GM18517 (cell line): ENCODE measurements around the gene C3orf38.
"Not testable (repeated sequence)": the region's sequence is repeated elsewhere in the genome, so short reads cannot be mapped to it uniquely, and the experiment has no call there.

Source experiments
- ATAC-seq: cut with Tn5 transposase; IDR thresholded peaks from one replicate; pipeline ENCODE4 v1.9.1; 2021; ENCODE audit warnings: mild to moderate bottlenecking, moderate library complexity; ENCODE audit not compliant: unreplicated experiment

Gene C3orf38

DNA sequence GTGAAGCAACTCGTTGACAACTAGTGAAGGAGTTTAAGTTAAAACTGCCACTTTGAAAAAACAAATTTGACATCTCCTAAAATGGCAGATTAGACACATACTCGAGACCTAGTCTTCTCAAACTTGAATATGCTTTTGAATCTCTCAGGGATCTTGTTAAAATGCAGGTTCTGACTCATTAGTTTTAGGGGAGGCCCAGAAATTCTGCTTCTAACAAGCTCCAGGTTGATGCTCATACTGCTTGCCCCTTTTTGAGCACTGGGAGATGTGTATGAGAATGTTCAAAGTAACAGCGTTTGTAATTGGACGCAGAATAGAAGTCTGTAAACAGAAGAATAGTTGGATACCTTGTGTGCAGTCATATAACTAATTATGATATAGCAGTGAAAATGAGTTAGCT, 1.6 kb downstream of the C3orf38 start:
- ATAC-seq, result no peak

DNA sequence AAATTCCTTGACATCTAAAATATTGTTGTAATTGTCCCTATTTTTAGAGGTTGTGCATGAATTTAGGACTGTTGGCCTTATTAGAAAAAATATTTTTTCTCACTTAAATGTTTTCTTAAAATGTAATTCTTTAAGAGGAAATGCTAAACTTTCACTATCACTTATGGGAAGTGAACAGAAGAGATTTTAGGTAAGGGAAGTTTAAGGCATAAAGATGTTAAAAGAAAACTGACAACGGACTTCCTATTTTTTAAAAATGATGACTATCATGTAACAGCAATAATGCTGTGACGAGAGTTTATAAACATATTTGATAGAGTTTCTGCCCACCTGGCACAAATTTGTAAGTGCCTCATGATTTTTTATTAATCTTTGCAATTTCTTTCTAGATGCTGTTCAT, 3.1 kb downstream of the C3orf38 start:
- ATAC-seq, result no peak

DNA sequence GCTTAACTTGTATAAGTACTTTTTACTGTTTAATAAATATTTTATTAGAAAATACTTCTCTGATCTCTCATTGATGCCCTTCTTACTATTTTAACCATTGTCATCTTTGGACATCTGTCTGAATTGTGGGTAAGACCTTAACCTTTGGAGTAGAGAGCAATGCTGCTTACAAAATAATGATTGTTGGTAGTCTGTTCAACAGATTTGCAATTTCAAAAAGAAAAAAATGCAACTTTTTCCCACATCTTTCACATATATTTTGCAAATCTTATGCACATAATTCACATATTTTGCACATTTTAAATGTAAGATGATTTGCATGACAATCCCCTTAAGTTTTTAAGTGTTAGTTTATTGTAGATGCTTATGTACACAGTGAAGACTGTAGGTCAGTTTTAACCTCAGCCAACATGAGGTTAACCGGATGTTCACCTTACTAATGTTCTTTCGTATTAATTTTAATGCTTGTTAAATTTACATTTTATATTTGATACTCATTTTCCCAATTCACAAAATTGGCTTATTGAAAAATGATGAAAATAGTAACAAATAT, 16.7 kb downstream of the C3orf38 start:
- ATAC-seq, result no peak

DNA sequence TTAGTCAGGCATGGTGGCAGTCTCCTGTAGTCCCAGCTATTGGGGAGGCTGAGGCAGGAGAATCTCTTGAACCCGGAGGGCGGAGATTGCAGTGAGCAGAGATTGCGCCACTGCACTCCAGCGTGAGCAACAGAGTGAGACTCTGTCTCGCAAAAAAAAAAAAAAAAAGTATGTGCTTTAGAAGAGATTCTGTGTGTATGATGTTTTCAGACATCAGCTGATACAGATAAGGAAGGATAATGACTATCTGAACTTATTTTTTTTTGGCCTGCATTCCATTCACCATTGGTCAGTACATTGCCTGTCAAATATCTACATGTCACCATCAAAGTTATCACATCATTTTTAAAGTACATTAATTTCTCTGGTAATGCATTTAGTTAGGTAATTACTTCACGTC, 17.4 kb downstream of the C3orf38 start:
- ATAC-seq, result no peak

DNA sequence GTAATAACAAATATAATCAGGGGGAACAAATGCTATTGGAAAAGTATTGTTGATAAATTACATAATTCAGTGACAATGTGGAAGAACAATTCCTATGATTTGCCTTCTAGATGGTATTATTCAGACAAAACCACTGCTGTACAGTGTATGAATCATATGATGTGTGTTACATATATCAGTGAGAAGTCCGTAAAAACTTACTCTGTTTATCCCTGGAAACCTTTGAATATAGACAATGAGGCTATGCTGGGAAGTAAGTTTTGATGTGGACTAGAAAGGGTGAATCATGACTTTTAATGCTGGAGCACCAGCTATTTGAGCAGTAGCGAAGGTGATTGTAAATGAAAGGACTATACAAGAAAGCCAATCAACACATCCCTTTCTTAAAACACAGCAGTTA, 17.9 kb downstream of the C3orf38 start:
- no peak for ATAC-seq

DNA sequence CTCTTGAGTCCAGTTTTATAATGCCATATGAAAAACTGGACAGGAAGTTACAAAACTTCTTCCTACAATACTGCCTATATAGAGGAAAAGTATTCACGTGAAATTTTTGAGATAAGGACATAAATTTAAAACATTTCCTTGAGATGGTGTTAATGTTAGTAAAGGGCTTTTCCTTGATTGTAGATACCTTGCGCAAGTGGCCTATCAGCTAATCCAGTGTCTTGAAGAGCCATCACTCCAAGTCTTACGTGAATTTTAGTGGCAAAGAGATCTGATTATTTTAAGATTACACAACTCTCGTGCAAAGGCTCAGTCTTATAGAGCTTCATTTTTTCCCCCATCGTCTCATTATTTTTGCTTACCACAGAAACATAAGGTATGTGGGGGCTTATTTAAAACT, 18.4 kb downstream of the C3orf38 start:
- ATAC-seq, result no peak

DNA sequence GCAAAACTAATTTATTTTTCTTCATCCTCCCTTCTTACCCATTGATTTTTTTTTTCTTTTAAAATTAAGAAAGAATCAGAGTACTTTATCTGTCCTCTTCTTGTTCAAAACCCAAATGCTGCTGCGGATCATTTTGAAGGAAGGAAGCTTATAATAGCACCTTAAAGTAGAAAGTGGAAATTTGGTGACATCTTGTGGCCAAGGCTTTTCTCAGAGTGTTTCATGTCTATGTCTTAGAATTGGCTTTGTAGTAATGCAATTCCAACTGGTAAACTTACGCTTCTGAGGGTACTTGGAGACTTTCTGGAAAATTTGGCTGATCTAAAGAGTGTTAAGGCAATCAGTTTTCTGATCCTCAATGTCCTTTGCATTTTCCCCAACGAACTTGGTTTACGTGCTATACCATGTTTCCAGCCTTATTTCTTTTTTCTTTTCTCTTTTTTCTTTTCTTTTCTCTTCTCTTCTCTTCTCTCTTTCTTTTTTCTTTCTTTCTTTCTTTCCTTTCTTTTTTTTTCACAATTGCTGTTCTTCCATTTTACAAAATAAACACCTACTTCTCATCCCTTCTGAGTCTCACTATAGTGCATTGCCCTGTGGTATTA, 30.7 kb downstream of the C3orf38 start:
- ATAC-seq, result peak; percentile 89

DNA sequence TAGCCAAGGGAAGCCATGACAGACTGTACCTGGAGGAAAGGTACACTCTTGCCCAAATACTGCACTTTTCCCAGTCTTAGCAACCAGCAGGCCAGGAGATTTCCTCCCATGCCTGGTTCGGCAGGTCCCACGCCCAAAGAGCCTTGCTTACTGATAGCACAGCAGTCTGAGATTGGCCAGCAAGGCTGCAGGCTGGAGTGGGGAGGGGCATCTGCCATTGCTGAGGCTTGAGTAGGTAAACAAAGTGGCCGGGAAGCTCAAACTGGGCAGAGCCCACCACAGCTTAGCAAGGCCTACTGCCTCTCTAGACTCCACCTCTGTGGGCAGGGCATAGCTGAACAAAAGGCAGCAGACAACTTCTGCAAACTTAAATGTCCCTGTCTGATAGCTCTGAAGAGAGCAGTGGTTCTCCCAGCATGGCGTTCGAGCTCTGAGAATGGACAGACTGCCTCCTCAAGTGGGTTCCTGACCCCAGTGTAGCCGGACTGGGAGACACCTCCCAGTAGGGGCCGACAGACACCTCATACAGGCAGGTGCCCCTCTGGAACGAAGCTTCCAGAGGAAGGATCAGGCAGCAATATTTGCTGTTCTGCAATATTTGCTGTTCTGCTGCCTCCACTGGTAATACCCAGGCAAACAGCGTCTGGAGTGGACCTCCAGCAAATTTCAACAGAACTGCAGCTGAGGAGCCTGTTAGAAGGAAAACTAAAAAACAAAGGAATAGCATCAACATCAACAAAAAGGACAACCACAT, 32.6 kb downstream of the C3orf38 start:
- ATAC-seq, result not testable (repeated sequence)

DNA sequence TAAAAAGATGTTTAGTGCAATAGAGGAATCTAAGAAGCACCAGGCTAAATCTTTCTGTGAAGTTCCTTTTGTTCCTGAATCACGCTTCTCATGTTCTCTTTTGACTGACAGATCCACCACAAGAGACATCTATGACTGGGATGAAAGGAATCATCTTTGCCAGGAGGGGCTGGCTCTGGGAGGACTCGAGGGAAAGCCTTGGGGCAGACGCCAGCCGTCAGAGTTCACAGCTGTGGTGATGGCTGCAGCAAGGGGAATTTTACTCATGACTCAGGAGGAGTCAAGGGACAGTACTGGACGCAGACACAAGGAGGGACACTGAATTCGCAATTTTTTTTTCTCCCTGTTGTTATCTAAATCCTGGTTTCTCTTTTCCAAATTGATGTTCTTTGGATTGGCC, 38.7 kb downstream of the C3orf38 start:
- no peak for ATAC-seq

DNA sequence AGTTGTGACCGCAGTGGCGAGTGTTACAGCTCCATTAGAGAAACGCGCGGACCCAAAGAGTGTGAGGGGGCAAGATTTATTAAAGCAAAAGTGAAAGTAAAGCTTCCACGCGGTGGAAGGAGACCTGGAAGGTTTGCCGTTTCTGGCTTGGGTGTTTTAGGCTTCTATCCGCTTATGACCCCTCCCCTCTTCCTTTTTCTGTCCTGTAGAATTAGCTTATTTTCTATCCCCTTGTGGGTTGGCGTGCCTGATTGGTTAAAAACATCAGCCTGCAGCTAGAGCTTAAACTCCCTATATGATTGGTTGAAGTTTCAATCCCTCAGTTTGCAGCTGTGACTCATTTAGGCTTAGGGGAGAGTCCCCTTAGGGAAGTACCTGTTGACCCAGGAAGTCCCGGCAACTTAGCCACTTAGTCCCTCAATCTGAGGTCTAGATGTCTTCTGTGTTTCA, 39.6 kb downstream of the C3orf38 start:
- peak; percentile 87 for ATAC-seq

DNA sequence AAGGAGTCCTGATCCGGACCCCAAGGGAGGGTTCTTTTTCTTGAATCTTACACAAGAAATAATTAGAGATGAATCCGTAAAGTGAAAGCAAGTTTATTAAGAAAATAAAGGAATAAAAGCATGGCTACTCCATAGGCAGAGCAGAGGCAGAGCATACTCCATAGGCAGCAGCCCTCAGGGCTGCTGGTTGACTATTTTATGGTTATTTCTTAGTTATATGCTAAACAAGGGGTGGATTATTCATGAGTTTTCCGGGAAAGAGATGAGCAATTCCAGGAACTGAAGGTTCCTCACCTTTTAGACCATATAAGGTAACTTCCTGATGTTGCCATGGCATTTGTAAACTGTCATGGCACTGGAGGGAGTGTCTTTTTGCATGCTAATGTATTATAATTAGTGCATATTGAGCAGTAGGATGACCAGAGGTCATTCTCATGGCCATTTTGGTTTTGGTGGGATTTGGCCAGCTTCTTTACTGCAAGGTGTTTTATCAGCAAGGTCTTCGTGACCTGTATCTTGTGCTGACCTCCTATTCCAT, 42.2 kb downstream of the C3orf38 start:
- ATAC-seq, result no peak

DNA sequence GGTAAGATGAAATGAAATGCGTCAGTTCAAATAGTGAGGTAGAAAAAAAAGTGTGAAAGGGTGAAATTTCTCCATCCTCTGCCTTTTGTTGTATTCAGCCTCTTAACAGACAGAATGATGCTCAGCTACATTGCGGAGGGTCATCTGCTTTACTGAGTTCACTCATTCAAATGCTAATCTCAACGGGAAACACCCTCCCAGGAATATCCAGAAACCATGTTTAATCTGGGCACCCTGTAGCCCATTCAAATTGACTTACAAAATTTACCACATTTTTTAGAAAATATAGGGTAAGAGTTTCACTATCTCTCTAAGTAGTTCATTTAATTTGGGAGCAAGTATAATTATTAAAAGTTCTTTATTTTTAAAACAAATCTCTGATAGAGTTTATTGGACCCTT, 42.9 kb downstream of the C3orf38 start:
- no peak for ATAC-seq

DNA sequence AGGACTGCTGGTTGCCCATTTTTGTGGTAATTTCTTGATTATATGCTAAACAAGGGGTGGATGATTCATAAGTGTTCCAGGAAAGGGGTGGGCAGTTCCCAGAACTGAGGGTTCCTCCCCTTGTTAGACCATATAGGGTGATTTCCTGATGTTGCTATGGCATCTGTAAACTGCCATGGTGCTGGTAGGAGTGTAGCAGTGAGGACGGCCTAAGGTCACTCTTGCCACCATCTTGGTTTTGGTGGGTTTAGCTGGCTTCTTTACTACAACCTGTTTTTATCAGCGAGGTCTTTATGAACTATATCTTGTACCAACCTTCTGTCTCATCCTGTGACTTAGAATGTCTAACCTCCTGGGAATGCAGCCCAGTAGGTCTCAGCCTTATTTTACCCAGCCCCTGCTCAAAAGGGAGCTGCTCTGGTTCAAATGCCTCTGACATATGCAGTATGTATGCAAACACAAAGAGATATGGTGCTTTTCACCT, 46.2 kb downstream of the C3orf38 start:
- ATAC-seq, result no peak

DNA sequence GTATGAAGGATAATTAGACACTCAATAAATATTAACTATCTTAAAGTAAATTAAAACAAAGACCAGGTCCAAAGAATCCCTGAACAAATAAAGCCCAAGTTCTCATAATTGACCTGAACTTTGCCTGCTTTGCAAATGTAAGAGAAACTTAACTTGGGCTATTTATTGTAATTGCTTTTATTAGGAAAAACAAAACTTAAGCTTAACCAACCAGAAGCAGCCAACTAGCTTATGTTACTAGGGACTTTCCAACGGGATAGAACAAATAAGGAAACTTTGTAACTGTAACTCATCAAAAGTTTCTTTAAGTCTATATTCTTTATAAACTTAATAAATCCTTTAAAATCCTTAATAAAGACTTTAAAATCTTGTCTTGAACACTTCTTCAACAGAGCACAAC, 48.4 kb downstream of the C3orf38 start:
- ATAC-seq, result no peak

DNA sequence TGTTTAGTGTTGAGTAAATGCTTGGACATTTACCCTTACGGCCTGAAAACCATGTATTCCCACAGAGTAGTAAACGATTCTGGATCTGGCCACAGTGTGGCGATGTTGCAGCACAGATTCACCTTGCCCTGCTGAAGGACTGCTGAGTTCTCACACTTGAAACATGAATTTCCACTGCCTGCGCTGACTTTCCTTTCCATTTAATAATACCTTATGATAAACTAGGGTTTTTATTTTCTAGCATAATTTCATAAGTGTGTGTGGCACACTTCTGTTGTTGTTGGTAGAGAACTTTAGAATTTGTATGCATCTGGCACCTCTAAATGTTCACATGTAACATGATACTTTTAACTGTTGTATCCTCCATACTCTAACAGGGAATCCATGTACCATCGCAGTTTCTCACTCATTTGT, 53.9 kb downstream of the C3orf38 start:
- peak; percentile 97 for ATAC-seq
